Testis (tissue), 3 donors: ENCODE data around the gene MFN1. TPM values are rescaled to one million over a fixed set of nuclear protein-coding genes. Genes with fewer than 3 reads are reported as not detected.

Experiments
- DNase-seq: peaks from one replicate; pipeline ENCODE4 v3.0.0-alpha.2; 2019
- H3K27ac ChIP-seq, 2 donors: fragments of 200-600 bp; sonication (generic); one replicate each; pipeline ENCODE4 v1.5.1; 2019
- H3K27me3 ChIP-seq: fragments of 200-600 bp; sonication (generic); one replicate; pipeline ENCODE4 v1.5.1; 2019
- H3K36me3 ChIP-seq: fragments of 200-600 bp; sonication (generic); one replicate; pipeline ENCODE4 v1.5.1; 2017; ENCODE audit warnings: low read depth; ENCODE audit errors: missing control alignments
- H3K4me1 ChIP-seq: fragments of 200-600 bp; sonication (generic); one replicate; pipeline ENCODE4 v1.5.1; 2019
- H3K4me3 ChIP-seq, 2 donors: fragments of 200-600 bp; sonication (generic); one replicate each; pipeline ENCODE4 v1.5.1; 2017 to 2019
- H3K9me3 ChIP-seq: fragments of 200-600 bp; sonication (generic); one replicate; pipeline ENCODE4 v1.5.1; 2017
- POLR2A ChIP-seq: fragments of 450-650 bp; IDR thresholded peaks from one replicate; pipeline ENCODE4 v1.6.1; 2017; ENCODE audit warnings: antibody characterized with exemption, mild to moderate bottlenecking, moderate library complexity
- WGBS, 2 donors: methylation state at CpG; one replicate each; pipeline ENCODE4 v1.1.5; 2018; 5-methylcytosine and 5-hydroxymethylcytosine counted together
- intact Hi-C: fragments of 100-400 bp; cut with DNase I; formaldehyde crosslinking; loops from one replicate; pipeline ENCODE4 v1.15.1; 2023; ENCODE audit warnings: low total_unique reads
- polyA plus RNA-seq: library from polyadenylated mRNA; stranded (reverse); fragments of 350-450 nt; fragmentation: Illumina TruSeq; extraction: RNeasy Lipid Tissue Mini Kit (QIAGEN cat#74804); gene quantifications from one replicate; pipeline ENCODE4 v1.2.3, GENCODE V29; 2014; ENCODE audit warnings: low read depth, low replicate concordance; ENCODE audit not compliant: insufficient read depth
- total RNA-seq, 2 donors: library from RNA; depleted of rRNA; stranded (reverse); fragments of >200 nt; gene quantifications; one replicate each; pipeline ENCODE4 v1.2.3, GENCODE V29; 2016
- TF ChIP-seq, protein P1 (sequence below), 3 experiments: fragments of 450-650 bp in 2 of 3; fragments of 200-600 bp in 1 of 3; sonication (generic) in 1 of 3; IDR thresholded peaks; one replicate each; pipeline ENCODE4 v1.5.1; 2016 to 2019; ENCODE audit warnings: antibody characterized with exemption in 3 of 3, mild to moderate bottlenecking in 2 of 3, moderate library complexity in 1 of 3

The MFN1 gene
- total and polyA plus RNA-seq, 3 donors from 2014 or later, result 23.1 to 50.9 (median 39.5) TPM

DNA sequence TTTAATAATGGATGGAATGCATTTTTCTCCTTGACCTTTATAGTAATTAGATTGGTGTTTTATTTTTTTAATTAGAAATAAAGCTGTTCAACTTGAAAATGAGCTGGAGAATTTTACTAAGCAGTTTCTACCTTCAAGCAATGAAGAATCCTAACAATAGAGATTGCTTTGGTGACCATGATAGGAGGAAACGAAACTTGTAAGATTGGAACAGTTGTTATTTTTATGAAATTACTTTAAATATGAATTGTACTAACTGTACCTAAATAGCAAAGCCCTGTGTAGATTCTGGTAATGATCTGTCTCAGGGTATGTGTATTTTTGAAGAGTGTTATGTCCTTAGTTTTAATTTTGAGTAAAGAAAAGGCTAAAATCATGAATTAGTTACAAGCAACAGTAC lies 44.4 kb downstream of the MFN1 start:
- no peak overlapping the region for H3K4me3 ChIP-seq
- 79 to 83% methylated on average over 1 of the region's 1 CpG for WGBS, 2 donors
- no peak for TF ChIP-seq POLR2A
- TF ChIP-seq, protein P1, sequence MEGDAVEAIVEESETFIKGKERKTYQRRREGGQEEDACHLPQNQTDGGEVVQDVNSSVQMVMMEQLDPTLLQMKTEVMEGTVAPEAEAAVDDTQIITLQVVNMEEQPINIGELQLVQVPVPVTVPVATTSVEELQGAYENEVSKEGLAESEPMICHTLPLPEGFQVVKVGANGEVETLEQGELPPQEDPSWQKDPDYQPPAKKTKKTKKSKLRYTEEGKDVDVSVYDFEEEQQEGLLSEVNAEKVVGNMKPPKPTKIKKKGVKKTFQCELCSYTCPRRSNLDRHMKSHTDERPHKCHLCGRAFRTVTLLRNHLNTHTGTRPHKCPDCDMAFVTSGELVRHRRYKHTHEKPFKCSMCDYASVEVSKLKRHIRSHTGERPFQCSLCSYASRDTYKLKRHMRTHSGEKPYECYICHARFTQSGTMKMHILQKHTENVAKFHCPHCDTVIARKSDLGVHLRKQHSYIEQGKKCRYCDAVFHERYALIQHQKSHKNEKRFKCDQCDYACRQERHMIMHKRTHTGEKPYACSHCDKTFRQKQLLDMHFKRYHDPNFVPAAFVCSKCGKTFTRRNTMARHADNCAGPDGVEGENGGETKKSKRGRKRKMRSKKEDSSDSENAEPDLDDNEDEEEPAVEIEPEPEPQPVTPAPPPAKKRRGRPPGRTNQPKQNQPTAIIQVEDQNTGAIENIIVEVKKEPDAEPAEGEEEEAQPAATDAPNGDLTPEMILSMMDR (IDR thresholded peaks at IDR 0.05), result no peak
- H3K27ac ChIP-seq, result no peak overlapping the region
- no peaks in the 10 kb centered on the region for H3K4me1 ChIP-seq
- no peaks in the 10 kb centered on the region for H3K36me3 ChIP-seq
- no peak for DNase-seq
- H3K27me3 ChIP-seq, result no peaks in the 10 kb centered on the region
- no peaks in the 10 kb centered on the region for H3K9me3 ChIP-seq
- intact Hi-C loops, result no loop called here

DNA sequence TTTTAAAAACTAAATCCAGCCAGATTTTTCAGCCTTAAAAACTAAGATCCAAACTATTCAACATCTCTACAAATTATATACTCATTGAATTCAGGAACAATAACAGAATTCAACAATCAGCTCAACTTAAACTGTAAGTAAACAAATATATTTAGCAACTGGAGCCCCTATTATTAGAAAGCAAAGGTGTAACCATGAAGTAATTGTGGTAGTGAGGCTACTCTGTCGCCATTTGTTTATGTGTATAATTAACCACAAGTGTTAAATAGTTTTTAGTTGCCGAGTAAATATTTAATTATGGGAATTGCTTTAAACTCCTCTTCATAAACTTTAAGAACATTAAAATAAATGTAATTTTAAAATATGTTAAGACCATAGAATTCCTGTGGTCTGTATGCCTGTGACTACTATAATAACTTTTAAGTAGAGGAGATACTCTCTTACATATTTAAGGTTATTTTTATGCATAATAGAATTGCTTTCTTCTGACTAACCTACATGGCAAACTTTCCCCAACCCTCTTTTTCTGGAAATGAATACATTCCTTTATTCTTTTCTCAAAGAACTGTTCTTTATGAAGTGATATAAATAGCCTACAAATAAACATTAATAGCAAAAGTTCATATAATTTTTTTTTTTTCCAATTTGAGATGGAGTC lies 51.2 kb downstream of the MFN1 start:
- intact Hi-C loops, result no loop called here
- 93 to 99% methylated on average over 2 of the region's 2 CpGs for WGBS, 2 donors
- TF ChIP-seq POLR2A, result no peak
- TF ChIP-seq, protein P1 (IDR thresholded peaks at IDR 0.05), result no peak

DNA sequence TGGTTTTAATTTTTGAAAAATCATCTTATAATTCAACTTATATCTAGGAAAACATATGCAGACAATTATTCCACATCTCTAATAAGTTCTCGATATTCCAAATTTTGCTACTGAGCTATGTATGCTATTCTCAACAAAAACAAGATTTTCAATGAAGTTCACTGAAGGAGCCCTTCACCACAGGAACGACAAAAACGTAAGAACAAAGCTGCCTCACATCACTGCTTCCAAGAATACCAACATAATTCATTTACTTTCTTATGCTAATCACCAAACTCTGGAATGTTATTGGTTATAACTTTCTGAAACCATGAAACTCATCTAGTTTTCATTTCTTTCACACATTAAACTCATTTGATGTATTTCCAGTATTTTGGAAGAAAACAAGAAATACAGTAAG lies 54.1 kb downstream of the MFN1 start:
- no peak overlapping the region for H3K4me3 ChIP-seq
- TF ChIP-seq, protein P1 (IDR thresholded peaks at IDR 0.05), result no peak
- no peak for TF ChIP-seq POLR2A
- no peak overlapping the region for H3K27ac ChIP-seq
- no peaks in the 10 kb centered on the region for H3K36me3 ChIP-seq
- no peaks in the 10 kb centered on the region for H3K4me1 ChIP-seq
- no peaks in the 10 kb centered on the region for H3K27me3 ChIP-seq
- WGBS, 2 donors, result 84 to 87% methylated on average over 3 of the region's 3 CpGs
- H3K9me3 ChIP-seq, result no peaks in the 10 kb centered on the region
- intact Hi-C loops, result no loop called here
- no peak for DNase-seq

More for the DNA sequence above, 51.2 kb downstream of the MFN1 start:
- Histone ChIP-seq H3K27ac (no peak overlapping the region), H3K27me3 (no peaks in the 10 kb centered on the region), H3K36me3 (no peaks in the 10 kb centered on the region), H3K4me1 (no peaks in the 10 kb centered on the region), H3K4me3 (no peak overlapping the region), H3K9me3 (no peaks in the 10 kb centered on the region)
- no peak for DNase-seq

DNA sequence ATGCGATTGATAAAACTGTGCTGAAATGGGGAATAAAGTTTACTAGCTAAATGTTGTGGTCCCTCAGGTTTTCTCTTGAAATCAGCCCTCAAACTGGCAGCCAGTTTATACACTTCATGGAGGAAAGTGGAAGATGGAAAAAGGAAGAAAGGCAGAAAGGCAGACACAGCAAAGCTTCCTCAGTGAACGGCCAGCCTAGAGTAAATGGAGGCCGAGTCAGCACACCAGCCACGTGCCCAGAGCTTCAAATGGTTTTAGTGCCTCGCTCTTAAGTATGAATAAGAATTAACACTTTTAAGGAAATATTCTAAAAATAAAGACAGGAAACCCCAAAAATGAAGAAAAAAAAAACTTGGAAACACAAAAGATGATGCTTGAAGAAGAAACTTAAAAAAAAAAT lies 55.5 kb downstream of the MFN1 start:
- Histone ChIP-seq H3K36me3 (no peaks in the 10 kb centered on the region), H3K27ac (no peak overlapping the region), H3K27me3 (no peaks in the 10 kb centered on the region), H3K4me1 (no peaks in the 10 kb centered on the region), H3K9me3 (no peaks in the 10 kb centered on the region), H3K4me3 (no peak overlapping the region)
- TF ChIP-seq, protein P1 (IDR thresholded peaks at IDR 0.05), result no peak
- TF ChIP-seq POLR2A, result no peak
- intact Hi-C loops, result no loop called here
- 83 to 85% methylated on average over 5 of the region's 5 CpGs for WGBS, 2 donors
- DNase-seq, result no peak

DNA sequence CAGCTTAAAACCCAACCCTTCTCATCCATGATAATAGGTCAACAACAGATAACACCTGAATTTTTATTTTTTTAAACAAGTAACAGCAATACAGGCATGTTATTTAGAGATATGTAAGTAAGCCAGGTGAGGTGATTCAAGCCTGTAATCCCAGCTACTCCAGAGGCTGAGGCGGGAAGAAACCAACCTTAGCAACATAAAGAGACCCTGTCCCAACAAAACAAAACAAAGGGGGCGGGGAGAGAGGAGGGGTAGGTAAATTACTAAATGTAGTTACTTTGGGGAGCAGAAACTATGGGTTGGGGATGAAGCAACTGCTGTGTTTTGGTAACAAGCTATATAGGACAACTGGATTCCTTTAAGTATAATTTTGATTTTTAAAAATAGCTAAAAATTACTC lies 56.8 kb downstream of the MFN1 start:
- Histone ChIP-seq H3K4me1 (no peaks in the 10 kb centered on the region), H3K27me3 (no peaks in the 10 kb centered on the region), H3K4me3 (no peak overlapping the region), H3K36me3 (no peaks in the 10 kb centered on the region), H3K9me3 (no peaks in the 10 kb centered on the region), H3K27ac (no peak overlapping the region)
- 92 to 97% methylated on average over 2 of the region's 2 CpGs for WGBS, 2 donors
- intact Hi-C loops, result no loop called here
- TF ChIP-seq POLR2A, result no peak
- TF ChIP-seq, protein P1 (IDR thresholded peaks at IDR 0.05), result no peak
- no peak for DNase-seq
